22Rv1 (cell line): ENCODE data around the gene WDR76.
"Not testable (repeated sequence)": the region's sequence is repeated elsewhere in the genome, so short reads cannot be mapped to it uniquely, and the experiment has no call there.

ENCODE experiments used
- H3K27ac ChIP-seq: fragments of 450-650 bp; 2 replicates; pipeline ENCODE4 v1.5.1; 2017
- CTCF ChIP-seq: fragments of 450-650 bp; IDR thresholded peaks from 2 replicates; pipeline ENCODE4 v1.5.1; 2017; ENCODE audit warnings: mild to moderate bottlenecking
- ZFX ChIP-seq: fragments of 450-650 bp; IDR thresholded peaks from 2 replicates; pipeline ENCODE4 v1.6.1; 2017; ENCODE audit warnings: antibody characterized with exemption, borderline replicate concordance

WDR76 gene

GRCh38 chr15:43800286-43801141 is 26.3 kb upstream of the WDR76 start, which contains the start of gene HYPK:
HYPK (plus strand) TSS chr15:43800599; CDS start chr15:43800623, 24 bp downstream.
- H3K27ac ChIP-seq, result peak within 1 kb of the TSS; percentile 98

GRCh38 chr15:43802676-43803075 is 24.1 kb upstream of the WDR76 start:
- H3K27ac ChIP-seq, result peak overlapping the region; percentile 98

More at GRCh38 chr15:43800286-43801141, 26.3 kb upstream of the WDR76 start, which contains the start of gene HYPK:
- no peak for TF ChIP-seq ZFX
- no peak for TF ChIP-seq CTCF

- peak overlapping the region; percentile 42 for H3K27ac ChIP-seq
Measured at GRCh38 chr15:43808435-43808950, 18.3 kb upstream of the WDR76 start.

GRCh38 chr15:43808960-43809678 is 17.7 kb upstream of the WDR76 start:
- TF ChIP-seq ZFX, result no peak
- H3K27ac ChIP-seq, result peak overlapping the region; percentile 42

More at GRCh38 chr15:43808435-43808950, 18.3 kb upstream of the WDR76 start:
- TF ChIP-seq ZFX (no peak), CTCF (no peak)

GRCh38 chr15:43815064-43815463 is 11.7 kb upstream of the WDR76 start:
- H3K27ac ChIP-seq, result not testable (repeated sequence)

DNA sequence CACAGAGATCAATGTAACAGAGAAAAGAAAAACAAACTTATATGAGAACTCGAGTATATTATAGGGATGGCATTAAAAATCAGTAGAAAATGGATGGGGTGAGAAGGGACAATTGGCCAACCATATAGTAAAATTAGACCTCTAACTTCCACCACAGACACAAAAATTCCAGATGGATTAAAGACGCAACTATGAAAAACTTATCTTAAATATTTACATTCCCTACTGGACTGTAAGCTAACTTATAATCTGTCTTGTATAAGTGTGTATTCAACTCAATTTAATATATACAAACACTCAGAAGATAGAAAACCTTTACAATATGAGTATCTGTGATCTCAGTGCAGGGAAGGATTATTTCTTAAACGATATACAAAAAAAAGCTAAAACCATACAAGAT is 5.3 kb upstream of the WDR76 start:
- no peak for TF ChIP-seq ZFX
- no peak overlapping the region for H3K27ac ChIP-seq

- peak within 1 kb of the TSS; percentile 79 for H3K27ac ChIP-seq
- no peak for TF ChIP-seq CTCF
- TF ChIP-seq ZFX, result no peak
Measured at GRCh38 chr15:43824302-43825246, 2.2 kb upstream of the WDR76 start, which contains the start of gene MFAP1. MFAP1 (minus strand) TSS chr15:43824690; CDS start chr15:43824569, 121 bp downstream.

GRCh38 chr15:43825305-43825704 is 1.5 kb upstream of the WDR76 start:
- peak overlapping the region; percentile 79 for H3K27ac ChIP-seq

DNA sequence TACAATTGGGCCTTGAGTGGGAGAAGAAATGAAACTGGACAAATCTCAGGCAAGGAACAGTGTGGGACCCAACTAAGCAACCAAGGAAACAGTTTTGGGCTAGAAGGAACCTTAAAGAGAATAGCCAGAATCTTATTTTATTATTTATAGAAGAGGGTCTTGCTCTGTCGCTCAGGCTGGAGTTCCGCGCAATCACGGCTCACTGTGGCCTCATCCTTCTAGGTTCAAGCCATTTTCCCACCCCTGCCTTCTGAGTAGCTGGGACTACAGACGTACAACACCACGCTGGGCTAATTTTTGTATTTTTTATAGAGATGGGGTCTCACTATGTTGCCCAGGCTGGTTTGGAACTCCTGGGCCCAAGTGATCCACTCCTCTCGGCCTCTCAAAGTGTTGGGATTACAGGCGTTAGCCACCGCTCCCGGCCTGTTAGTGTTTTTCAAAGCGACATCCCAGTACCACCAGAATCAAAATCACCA is 734 bp upstream of the WDR76 start:
- no peak for TF ChIP-seq CTCF
- TF ChIP-seq ZFX, result no peak
- peak overlapping the region; percentile 79 for H3K27ac ChIP-seq
